Fibroblast of skin of right biceps (primary cell): ENCODE data around the gene RMDN3.

ENCODE experiments used
- DNase-seq: peaks from one replicate; pipeline ENCODE4 v3.0.0-alpha.2; 2013

Gene RMDN3

GRCh38 chr15:40754883-40755811 is at the start of gene RMDN3:
Gene RMDN3, minus strand, starts transcription at chr15:40755254. Its CDS starts 471 bp downstream, at chr15:40754783.
- peak; percentile 93 for DNase-seq

GRCh38 chr15:40803688-40804087 is 48.6 kb upstream of the RMDN3 start:
- no peak for DNase-seq

- DNase-seq = no peak
Measured at GRCh38 chr15:40803076-40803475, 48.0 kb upstream of the RMDN3 start.

GRCh38 chr15:40799523-40799922 is 44.5 kb upstream of the RMDN3 start:
- no peak for DNase-seq

GRCh38 chr15:40796512-40796911 is 41.5 kb upstream of the RMDN3 start:
- no peak for DNase-seq

- DNase-seq = no peak
Measured at GRCh38 chr15:40796041-40796440, 41.0 kb upstream of the RMDN3 start.

- DNase-seq = peak; percentile 94
Measured at GRCh38 chr15:40793216-40793989, 38.3 kb upstream of the RMDN3 start.

GRCh38 chr15:40792394-40792793 is 37.3 kb upstream of the RMDN3 start:
- DNase-seq = no peak

- DNase-seq = no peak
Measured at GRCh38 chr15:40790718-40791117, 35.7 kb upstream of the RMDN3 start.

GRCh38 chr15:40789999-40790398 is 34.9 kb upstream of the RMDN3 start:
- DNase-seq = no peak

- no peak for DNase-seq
Measured at GRCh38 chr15:40789119-40789518, 34.1 kb upstream of the RMDN3 start.

- DNase-seq = no peak
Measured at GRCh38 chr15:40787991-40788390, 32.9 kb upstream of the RMDN3 start.

GRCh38 chr15:40787344-40787841 is 32.3 kb upstream of the RMDN3 start:
- peak; percentile 70 for DNase-seq

- no peak for DNase-seq
Measured at GRCh38 chr15:40785814-40786213, 30.8 kb upstream of the RMDN3 start.

- DNase-seq = no peak
Measured at GRCh38 chr15:40785164-40785563, 30.1 kb upstream of the RMDN3 start.

GRCh38 chr15:40782609-40783227 is 27.7 kb upstream of the RMDN3 start:
- no peak for DNase-seq

- DNase-seq = no peak
Measured at GRCh38 chr15:40776537-40777141, 21.6 kb upstream of the RMDN3 start.

GRCh38 chr15:40775740-40776536 is 20.9 kb upstream of the RMDN3 start:
- no peak for DNase-seq

GRCh38 chr15:40775007-40775406 is 20.0 kb upstream of the RMDN3 start:
- DNase-seq = no peak

GRCh38 chr15:40773902-40774301 is 18.8 kb upstream of the RMDN3 start:
- DNase-seq = no peak

- DNase-seq = no peak
Measured at GRCh38 chr15:40773496-40773895, 18.4 kb upstream of the RMDN3 start.

- DNase-seq = no peak
Measured at GRCh38 chr15:40772014-40772413, 17.0 kb upstream of the RMDN3 start.
